GM12878 (cell line): ENCODE results near the gene DCX. TPM values are rescaled to one million over a fixed set of nuclear protein-coding genes. Genes with fewer than 3 reads are reported as not detected.

Experiments
- ATAC-seq: fragments of 200-7000 bp; cut with Tn5 transposase; 3 replicates; pipeline ENCODE4 v1.9.1; 2020; ENCODE audit warnings: mild to moderate bottlenecking, moderate library complexity
- BruUV-seq: library from RNA; stranded (reverse); fragments of 400-500 nt; replicated peaks from 2 replicates; lab custom pipeline; 2021; lab: Mats Ljungman, UMichigan
- CTCF ChIA-PET: fragments of 300-600 bp; sonication (Branson Sonifier 250); formaldehyde crosslinking; extraction: SDS; loops from one replicate; lab custom pipeline; 2021; ENCODE audit warnings: inconsistent platforms; lab: Yijun Ruan, JAX
- POLR2A ChIA-PET: fragments of 350-600 bp; formaldehyde crosslinking; extraction: SDS; loops from one replicate; lab custom pipeline; 2021; ENCODE audit warnings: inconsistent platforms; lab: Charles Lee
- RAD21 ChIA-PET: fragments of 300-600 bp; sonication (Branson Sonifier 250); formaldehyde crosslinking; loops from one replicate; lab custom pipeline; 2023; ENCODE audit warnings: antibody characterized with exemption; ENCODE audit not compliant: unreplicated experiment; lab: Charles Lee
- SMC1A ChIA-PET: fragments of 300-600 bp; sonication (Branson Sonifier 250); formaldehyde crosslinking; loops from one replicate; lab custom pipeline; 2023; ENCODE audit not compliant: unreplicated experiment, uncharacterized antibody; lab: Charles Lee
- DNase-seq: peaks from one replicate; pipeline ENCODE4 v3.0.0-alpha.2; 2011; ENCODE audit warnings: low read depth, low spot score
- FAIRE-seq: peaks from 3 replicates; lab custom pipeline; 2011; peaks lifted over from hg19 to GRCh38; lab: Jason Lieb, UNC
- H2AFZ ChIP-seq: 2 replicates; pipeline ENCODE4 v1.6.0; 2011; ENCODE audit warnings: low read depth, low read length, control low read depth; ENCODE audit not compliant: control insufficient read depth
- H3K27ac ChIP-seq: 2 replicates; pipeline ENCODE4 v1.5.1; 2011; ENCODE audit warnings: control low read depth; ENCODE audit not compliant: control insufficient read depth, insufficient read depth
- H3K27me3 ChIP-seq, 2 experiments: replicated peaks in 1 of 2; 2 replicates each; pipeline versions ENCODE4 v1.6.0 to v1.6.1; 2011; ENCODE audit warnings: low read length in 1 of 2; ENCODE audit not compliant: control insufficient read depth in 2 of 2, insufficient read depth in 2 of 2
- H3K36me3 ChIP-seq, 2 experiments: 2 replicates each; pipeline ENCODE4 v1.5.1; 2011; ENCODE audit warnings: low read length in 1 of 2; ENCODE audit not compliant: control insufficient read depth in 2 of 2, insufficient read depth in 2 of 2
- H3K4me1 ChIP-seq: 2 replicates; pipeline ENCODE4 v1.6.1; 2011; ENCODE audit warnings: mild to moderate bottlenecking, low read length, moderate library complexity, mixed read lengths; ENCODE audit not compliant: control insufficient read depth, insufficient read depth
- H3K4me2 ChIP-seq: 2 replicates; pipeline ENCODE4 v1.6.0; 2011; ENCODE audit warnings: control low read depth; ENCODE audit not compliant: control insufficient read depth, insufficient read depth
- H3K4me3 ChIP-seq: fragments of 200-600 bp; sonication (generic); 2 replicates; pipeline ENCODE4 v1.5.1; 2016
- H3K79me2 ChIP-seq: 2 replicates; pipeline ENCODE4 v1.6.0; 2011; ENCODE audit warnings: low read length; ENCODE audit not compliant: control insufficient read depth, insufficient read depth
- H3K9ac ChIP-seq: 2 replicates; pipeline ENCODE4 v1.8.0; 2011; ENCODE audit warnings: low read length, control low read depth, mixed read lengths; ENCODE audit not compliant: control insufficient read depth, insufficient read depth
- H3K9me3 ChIP-seq: replicated peaks from 3 replicates; pipeline ENCODE4 v1.5.1; 2011; ENCODE audit warnings: mild to moderate bottlenecking, low read length; ENCODE audit not compliant: control insufficient read depth, insufficient read depth
- H4K20me1 ChIP-seq: 2 replicates; pipeline ENCODE4 v1.6.0; 2011; ENCODE audit not compliant: control insufficient read depth, insufficient read depth
- FOXM1 ChIP-seq: IDR thresholded peaks from 2 replicates; pipeline ENCODE4 v1.6.1; 2012; ENCODE audit warnings: low read depth, mild to moderate bottlenecking, inconsistent platforms, low read length, moderate library complexity
- HDGF ChIP-seq: fragments of 450-650 bp; IDR thresholded peaks from 2 replicates; pipeline ENCODE4 v1.6.1; 2016; ENCODE audit warnings: antibody characterized with exemption
- KLF5 ChIP-seq: fragments of 450-650 bp; IDR thresholded peaks from 2 replicates; pipeline ENCODE4 v1.6.1; 2014; ENCODE audit warnings: mild to moderate bottlenecking; ENCODE audit not compliant: partially characterized antibody
- MYB ChIP-seq: fragments of 150-350 bp; IDR thresholded peaks from 2 replicates; pipeline ENCODE4 v1.6.1; 2014; ENCODE audit warnings: mild to moderate bottlenecking, low read depth, low read length, borderline replicate concordance
- NR2C2 ChIP-seq: IDR thresholded peaks from 2 replicates; pipeline ENCODE4 v1.6.1; 2011; ENCODE audit warnings: borderline replicate concordance, low read depth; ENCODE audit not compliant: control insufficient read depth, insufficient read length
- RFX5 ChIP-seq: IDR thresholded peaks from 2 replicates; pipeline ENCODE4 v1.6.1; 2011; ENCODE audit warnings: low read depth, low read length, improper control_type of control experiment
- WGBS: methylation state at CpG from one replicate; pipeline ENCODE4 v1.1.6; 2016; ENCODE audit warnings: low lambda C conversion rate; ENCODE audit not compliant: insufficient replicate concordance, insufficient coverage; ENCODE audit errors: missing lambda C conversion rate; 5-methylcytosine and 5-hydroxymethylcytosine counted together
- in situ Hi-C: fragments of 300-500 bp; cut with MboI; formaldehyde crosslinking; loops from 9 replicates; pipeline ENCODE4 v1.14.3; 2018; ENCODE audit warnings: mixed read lengths
- intact Hi-C: fragments of 100-400 bp; cut with micrococcal nuclease; formaldehyde crosslinking; loops from one replicate; pipeline ENCODE4 v1.14.2; 2022; ENCODE audit not compliant: unreplicated experiment
- polyA plus RNA-seq, 11 experiments: library from polyadenylated mRNA; depleted of rRNA in 4 of 11; unstranded in 6 of 11; stranded (reverse) in 5 of 11; fragments of >200 nt; fragmentation: Nextera tagmentation in 4 of 11; fragmentation: Illumina TruSeq in 1 of 11; extraction: Ambion mirVana in 4 of 11; extraction: Trizol in 1 of 11; gene quantifications; 1 replicate in 1 of 11; 2 replicates in 10 of 11; pipeline versions ENCODE4 v1.2.1 to v1.2.3, GENCODE V29; 2011 to 2016; ENCODE audit warnings: inconsistent platforms in 2 of 11, missing spikeins in 2 of 11, low read depth in 1 of 11
- total RNA-seq, 4 experiments: library from RNA; depleted of rRNA in 3 of 4; stranded (reverse); fragments of >200 nt in 3 of 4; fragmentation: Illumina TruSeq in 1 of 4; extraction: Trizol in 1 of 4; gene quantifications; 2 replicates each; pipeline versions ENCODE4 v1.2.1 to v1.2.3, GENCODE V29; 2013 to 2021
- TF ChIP-seq, protein P1 (sequence below): IDR thresholded peaks from 2 replicates; pipeline ENCODE4 v1.6.1; 2012; ENCODE audit warnings: low read depth, low read length, improper control_type of control experiment
- TF ChIP-seq, protein P2 (sequence below): fragments of 450-650 bp; formaldehyde crosslinking; IDR thresholded peaks from 2 replicates; pipeline ENCODE4 v1.5.0; 2022; ENCODE audit warnings: mild to moderate bottlenecking, missing genetic modification characterization

Gene DCX
- total and polyA plus RNA-seq, 10 of the 15 experiments (the other 5 are each of a cell fraction or from before 2014, with no cell fraction given): under 0.01 TPM; not detected in 9

DNA sequence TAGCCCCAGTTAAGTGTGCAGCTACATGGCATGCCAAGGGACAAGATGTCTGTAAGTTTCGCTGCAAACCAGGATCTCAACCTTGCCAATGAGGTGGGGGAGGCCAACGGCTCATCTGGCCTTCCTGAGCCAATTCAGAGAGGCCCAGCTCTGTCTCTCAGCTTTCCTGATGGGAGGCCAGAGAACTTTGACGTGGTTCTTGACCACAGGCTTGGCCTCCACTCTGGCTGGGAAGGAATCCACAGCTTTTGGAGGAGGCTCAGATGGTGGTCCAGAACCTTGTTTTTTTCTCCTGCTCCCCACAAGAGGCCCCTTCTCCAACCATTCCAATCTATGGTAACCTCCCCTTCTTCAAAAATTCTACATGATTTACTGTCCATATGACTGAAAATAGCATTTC is 151.5 kb downstream of the DCX start:
- Histone ChIP-seq H3K4me2 (no peak overlapping the region), H4K20me1 (no peaks in the 10 kb centered on the region), H3K79me2 (no peaks in the 10 kb centered on the region), H3K36me3 (no peaks in the 10 kb centered on the region), H3K27me3 (0 out of 4 replicates have a peak, but pooled peaks cover 0 to 2% of the 10 kb centered on the region in 2 experiments), H3K9me3 (no peaks in the 10 kb centered on the region), H3K27ac (no peak overlapping the region)
- DNase-seq: no peak
- in situ Hi-C loops: no loop called here
- RAD21 ChIA-PET: no interaction called here
- no peak for FAIRE-seq
- CTCF ChIA-PET: no interaction called here
- no peak for TF ChIP-seq HDGF
- TF ChIP-seq, protein P1, sequence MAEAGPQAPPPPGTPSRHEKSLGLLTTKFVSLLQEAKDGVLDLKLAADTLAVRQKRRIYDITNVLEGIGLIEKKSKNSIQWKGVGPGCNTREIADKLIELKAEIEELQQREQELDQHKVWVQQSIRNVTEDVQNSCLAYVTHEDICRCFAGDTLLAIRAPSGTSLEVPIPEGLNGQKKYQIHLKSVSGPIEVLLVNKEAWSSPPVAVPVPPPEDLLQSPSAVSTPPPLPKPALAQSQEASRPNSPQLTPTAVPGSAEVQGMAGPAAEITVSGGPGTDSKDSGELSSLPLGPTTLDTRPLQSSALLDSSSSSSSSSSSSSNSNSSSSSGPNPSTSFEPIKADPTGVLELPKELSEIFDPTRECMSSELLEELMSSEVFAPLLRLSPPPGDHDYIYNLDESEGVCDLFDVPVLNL: no peak
- TF ChIP-seq MYB: no peak
- TF ChIP-seq KLF5: no peak
- no peak for TF ChIP-seq NR2C2
- no peak for TF ChIP-seq RFX5
- TF ChIP-seq, protein P2, sequence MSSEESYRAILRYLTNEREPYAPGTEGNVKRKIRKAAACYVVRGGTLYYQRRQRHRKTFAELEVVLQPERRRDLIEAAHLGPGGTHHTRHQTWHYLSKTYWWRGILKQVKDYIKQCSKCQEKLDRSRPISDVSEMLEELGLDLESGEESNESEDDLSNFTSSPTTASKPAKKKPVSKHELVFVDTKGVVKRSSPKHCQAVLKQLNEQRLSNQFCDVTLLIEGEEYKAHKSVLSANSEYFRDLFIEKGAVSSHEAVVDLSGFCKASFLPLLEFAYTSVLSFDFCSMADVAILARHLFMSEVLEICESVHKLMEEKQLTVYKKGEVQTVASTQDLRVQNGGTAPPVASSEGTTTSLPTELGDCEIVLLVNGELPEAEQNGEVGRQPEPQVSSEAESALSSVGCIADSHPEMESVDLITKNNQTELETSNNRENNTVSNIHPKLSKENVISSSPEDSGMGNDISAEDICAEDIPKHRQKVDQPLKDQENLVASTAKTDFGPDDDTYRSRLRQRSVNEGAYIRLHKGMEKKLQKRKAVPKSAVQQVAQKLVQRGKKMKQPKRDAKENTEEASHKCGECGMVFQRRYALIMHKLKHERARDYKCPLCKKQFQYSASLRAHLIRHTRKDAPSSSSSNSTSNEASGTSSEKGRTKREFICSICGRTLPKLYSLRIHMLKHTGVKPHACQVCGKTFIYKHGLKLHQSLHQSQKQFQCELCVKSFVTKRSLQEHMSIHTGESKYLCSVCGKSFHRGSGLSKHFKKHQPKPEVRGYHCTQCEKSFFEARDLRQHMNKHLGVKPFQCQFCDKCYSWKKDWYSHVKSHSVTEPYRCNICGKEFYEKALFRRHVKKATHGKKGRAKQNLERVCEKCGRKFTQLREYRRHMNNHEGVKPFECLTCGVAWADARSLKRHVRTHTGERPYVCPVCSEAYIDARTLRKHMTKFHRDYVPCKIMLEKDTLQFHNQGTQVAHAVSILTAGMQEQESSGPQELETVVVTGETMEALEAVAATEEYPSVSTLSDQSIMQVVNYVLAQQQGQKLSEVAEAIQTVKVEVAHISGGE: no peak
- TF ChIP-seq FOXM1: no peak
- TF ChIP-seq, all 136 proteins: peak for 0
- no peaks in the 10 kb centered on the region for H3K4me1 ChIP-seq
- ChIA-PET SMC1A (no interaction called here), POLR2A (interaction anchor here (0.6 kb wide), 1 partner anchor 752 kb away, joined by 3 read pairs; no protein-coding TSS in a partner anchor)
- H3K9ac ChIP-seq: no peak overlapping the region
- no peak overlapping the region for H3K4me3 ChIP-seq
- WGBS: 3% methylated on average over 3 of the region's 3 CpGs
- H2AFZ ChIP-seq: no peak overlapping the region
- intact Hi-C loops: no loop called here
- no TSS peak for BruUV-seq
- no peak for ATAC-seq
